Loucy (cell line): Measurements from ENCODE around the gene ARNT2.

Experiments used
- CTCF ChIP-seq: fragments of 200-600 bp; sonication (generic); conservative IDR thresholded peaks from 2 replicates; pipeline ENCODE4 v1.5.1; 2014; ENCODE audit warnings: mild to moderate bottlenecking, antibody characterized with exemption, low read length
- EZH2phosphoT487 ChIP-seq: fragments of 200-600 bp; IDR thresholded peaks from 2 replicates; pipeline ENCODE4 v1.6.1; 2018; ENCODE audit warnings: antibody characterized with exemption, mild to moderate bottlenecking, moderate library complexity, borderline replicate concordance

- TF ChIP-seq CTCF (no peak), EZH2phosphoT487 (no peak)
These were observed 180.4 kb downstream of the ARNT2 start for GRCh38 chr15:80584561-80584964.
